HEK293 (cell line): Measurements from ENCODE around the gene TMEM178A.

ENCODE experiments used
- CTCF ChIA-PET: fragments of 350-600 bp; formaldehyde crosslinking; extraction: SDS; loops from one replicate; lab custom pipeline; 2021; ENCODE audit warnings: antibody characterized with exemption; lab: Yijun Ruan, JAX
- POLR2A ChIA-PET: fragments of 300-600 bp; formaldehyde crosslinking; extraction: SDS; loops from one replicate; lab custom pipeline; 2020; ENCODE audit warnings: antibody characterized with exemption, inconsistent platforms; lab: Yijun Ruan, JAX
- H3K27ac ChIP-seq: fragments of 200-500 bp; sonication (Bioruptor generic); 2 replicates; pipeline ENCODE4 v1.5.1; 2014; ENCODE audit warnings: low read depth, low read length, control low read depth, inconsistent platforms; ENCODE audit errors: extremely low read depth
- H3K36me3 ChIP-seq, 2 experiments: fragments of 200-500 bp in 1 of 2; sonication (Bioruptor generic) in 1 of 2; 1 replicate in 1 of 2; 2 replicates in 1 of 2; pipeline ENCODE4 v1.5.1; 2014 to 2017; ENCODE audit warnings: inconsistent platforms in 2 of 2, low read length in 2 of 2; ENCODE audit not compliant: control insufficient read depth in 2 of 2, insufficient read depth in 1 of 2
- H3K4me1 ChIP-seq: fragments of 200-500 bp; sonication (Bioruptor generic); 2 replicates; pipeline ENCODE4 v1.5.1; 2014; ENCODE audit warnings: mild to moderate bottlenecking, low read length, inconsistent platforms; ENCODE audit not compliant: control insufficient read depth, insufficient read depth
- H3K4me3 ChIP-seq: 2 replicates; pipeline ENCODE4 v1.5.1; 2011; ENCODE audit warnings: low read depth, mild to moderate bottlenecking, control low read depth, low read length, moderate library complexity
- H3K9me3 ChIP-seq: fragments of 200-500 bp; sonication (Bioruptor generic); 2 replicates; pipeline ENCODE4 v1.5.1; 2014; ENCODE audit warnings: low read depth, low read length, inconsistent platforms; ENCODE audit not compliant: control insufficient read depth, insufficient read depth
- ATF2 ChIP-seq: fragments of 450-650 bp; formaldehyde crosslinking; IDR thresholded peaks from 2 replicates; pipeline ENCODE4 v1.5.1; 2016; ENCODE audit warnings: missing biosample characterization, missing genetic modification characterization, low read depth
- BCL11A ChIP-seq: fragments of 450-650 bp; formaldehyde crosslinking; IDR thresholded peaks from 2 replicates; pipeline ENCODE4 v1.5.1; 2016; ENCODE audit warnings: low read depth, missing biosample characterization, missing genetic modification characterization
- ELK4 ChIP-seq: IDR thresholded peaks from 2 replicates; pipeline ENCODE4 v1.6.1; 2011; ENCODE audit warnings: mild to moderate bottlenecking, low read depth, low read length, borderline replicate concordance
- GLI2 ChIP-seq: fragments of 450-650 bp; formaldehyde crosslinking; IDR thresholded peaks from 2 replicates; pipeline ENCODE4; 2017; ENCODE audit warnings: missing biosample characterization, missing genetic modification characterization, low read depth, borderline replicate concordance
- GLIS1 ChIP-seq: fragments of 450-650 bp; formaldehyde crosslinking; IDR thresholded peaks from 2 replicates; pipeline ENCODE4 v1.5.1; 2016; ENCODE audit warnings: missing biosample characterization, missing genetic modification characterization
- HOXD13 ChIP-seq: sonication (generic); formaldehyde crosslinking; IDR thresholded peaks from 2 replicates; pipeline ENCODE4 v1.8.0; 2022; ENCODE audit warnings: missing genetic modification reagents, borderline replicate concordance
- INSM2 ChIP-seq: fragments of 450-650 bp; formaldehyde crosslinking; IDR thresholded peaks from 2 replicates; pipeline ENCODE4 v1.5.1; 2016; ENCODE audit warnings: missing biosample characterization, missing genetic modification characterization
- MEIS1 ChIP-seq: sonication (generic); formaldehyde crosslinking; IDR thresholded peaks from 2 replicates; pipeline ENCODE4 v1.8.1; 2022; ENCODE audit warnings: missing genetic modification reagents, mild to moderate bottlenecking, borderline replicate concordance
- MYNN ChIP-seq: fragments of 450-650 bp; formaldehyde crosslinking; IDR thresholded peaks from 2 replicates; pipeline ENCODE4 v1.5.1; 2016; ENCODE audit warnings: missing biosample characterization, missing genetic modification characterization, borderline replicate concordance
- RBAK ChIP-seq: fragments of 450-650 bp; formaldehyde crosslinking; IDR thresholded peaks from 2 replicates; pipeline ENCODE4 v1.5.1; 2016; ENCODE audit warnings: missing biosample characterization, missing genetic modification characterization
- REST ChIP-seq: fragments of 450-650 bp; formaldehyde crosslinking; IDR thresholded peaks from 2 replicates; pipeline ENCODE4 v1.5.1; 2016; ENCODE audit warnings: missing biosample characterization, missing genetic modification characterization
- TCF7L2 ChIP-seq: IDR thresholded peaks from 2 replicates; pipeline ENCODE4 v1.6.1; 2011; ENCODE audit warnings: low read depth, mild to moderate bottlenecking, inconsistent platforms, low read length, moderate library complexity, borderline replicate concordance
- ZBTB11 ChIP-seq: fragments of 450-650 bp; formaldehyde crosslinking; conservative IDR thresholded peaks from 2 replicates; pipeline ENCODE4 v1.5.1; 2016; ENCODE audit warnings: low read depth, missing biosample characterization, missing genetic modification characterization
- ZBTB8A ChIP-seq: fragments of 450-650 bp; formaldehyde crosslinking; IDR thresholded peaks from 2 replicates; pipeline ENCODE4 v1.5.1; 2016; ENCODE audit warnings: missing biosample characterization, missing genetic modification characterization
- ZFP3 ChIP-seq: fragments of 450-650 bp; formaldehyde crosslinking; IDR thresholded peaks from 2 replicates; pipeline ENCODE4 v1.5.1; 2016; ENCODE audit warnings: low read depth, missing biosample characterization, missing genetic modification characterization
- ZNF248 ChIP-seq: fragments of 450-650 bp; formaldehyde crosslinking; IDR thresholded peaks from 2 replicates; pipeline ENCODE4 v1.5.1; 2017; ENCODE audit warnings: missing biosample characterization, missing genetic modification characterization
- ZNF362 ChIP-seq: fragments of 450-650 bp; formaldehyde crosslinking; IDR thresholded peaks from 2 replicates; pipeline ENCODE4 v1.5.1; 2016; ENCODE audit warnings: missing biosample characterization, missing genetic modification characterization
- ZNF621 ChIP-seq: fragments of 450-650 bp; formaldehyde crosslinking; IDR thresholded peaks from 2 replicates; pipeline ENCODE4 v1.5.1; 2017; ENCODE audit warnings: missing biosample characterization, missing genetic modification characterization
- ZSCAN4 ChIP-seq: fragments of 450-650 bp; formaldehyde crosslinking; IDR thresholded peaks from 2 replicates; pipeline ENCODE4 v1.5.1; 2017; ENCODE audit warnings: missing biosample characterization, missing genetic modification characterization

The TMEM178A gene

GRCh38 chr2:39688181-39688580 is 22.5 kb downstream of the TMEM178A start:
- H3K27ac ChIP-seq: no peak overlapping the region
- TF ChIP-seq ZNF362 (tag by site-specific recombination) (no peak), REST (tag by site-specific recombination) (no peak), ZBTB11 (no peak), GLIS1 (tag by site-specific recombination) (no peak), ELK4 (no peak), ZSCAN4 (tag by site-specific recombination) (no peak), INSM2 (no peak), BCL11A (tag by site-specific recombination) (no peak), MEIS1 (CRISPR knock-in tag) (no peak), GLI2 (tag by site-specific recombination) (no peak), ZNF621 (no peak), RBAK (no peak), ZBTB8A (tag by site-specific recombination) (no peak), ATF2 (no peak), HOXD13 (no peak), ZFP3 (tag by site-specific recombination) (no peak), MYNN (tag by site-specific recombination) (no peak), TCF7L2 (no peak), ZNF248 (tag by site-specific recombination) (no peak)
- no peaks in the 10 kb centered on the region for H3K36me3 ChIP-seq
- H3K9me3 ChIP-seq: no peaks in the 10 kb centered on the region; the same call in 1 of the 2 replicates
- no peak overlapping the region for H3K4me3 ChIP-seq
- CTCF ChIA-PET: interaction anchor here (0.7 kb wide), 1 partner anchor 175 kb away, joined by 3 read pairs; no protein-coding TSS in a partner anchor
- POLR2A ChIA-PET: no interaction called here
- H3K4me1 ChIP-seq: no peaks in the 10 kb centered on the region
